Loucy (cell line): Measurements from ENCODE around the gene LIN52.

Experiments used
- EZH2phosphoT487 ChIP-seq: fragments of 200-600 bp; IDR thresholded peaks from 2 replicates; pipeline ENCODE4 v1.6.1; 2018; ENCODE audit warnings: antibody characterized with exemption, mild to moderate bottlenecking, moderate library complexity, borderline replicate concordance
- TF ChIP-seq, protein P1 (sequence below): fragments of 200-600 bp; sonication (generic); conservative IDR thresholded peaks from 2 replicates; pipeline ENCODE4 v1.5.1; 2014; ENCODE audit warnings: mild to moderate bottlenecking, antibody characterized with exemption, low read length

DNA sequence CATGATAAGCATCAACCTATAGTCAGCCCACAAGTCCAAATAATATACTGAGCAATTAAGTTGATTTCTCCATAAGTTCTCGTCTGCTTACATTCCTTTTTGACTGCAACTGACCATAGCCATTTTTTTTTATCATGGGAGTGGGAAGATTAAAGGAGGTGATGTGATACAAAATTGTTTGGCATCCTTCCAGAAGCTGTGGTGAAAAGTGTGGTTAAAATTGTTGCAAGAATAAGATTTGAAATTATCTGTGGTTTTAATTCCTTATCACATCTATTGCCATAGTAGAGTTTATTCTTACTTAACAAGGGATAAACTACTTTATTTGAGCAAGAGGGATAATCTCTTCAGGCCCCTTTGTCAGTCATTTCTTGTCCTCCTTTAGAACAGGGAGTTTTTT is 50.7 kb downstream of the LIN52 start:
- no peak for TF ChIP-seq EZH2phosphoT487
- TF ChIP-seq, protein P1, sequence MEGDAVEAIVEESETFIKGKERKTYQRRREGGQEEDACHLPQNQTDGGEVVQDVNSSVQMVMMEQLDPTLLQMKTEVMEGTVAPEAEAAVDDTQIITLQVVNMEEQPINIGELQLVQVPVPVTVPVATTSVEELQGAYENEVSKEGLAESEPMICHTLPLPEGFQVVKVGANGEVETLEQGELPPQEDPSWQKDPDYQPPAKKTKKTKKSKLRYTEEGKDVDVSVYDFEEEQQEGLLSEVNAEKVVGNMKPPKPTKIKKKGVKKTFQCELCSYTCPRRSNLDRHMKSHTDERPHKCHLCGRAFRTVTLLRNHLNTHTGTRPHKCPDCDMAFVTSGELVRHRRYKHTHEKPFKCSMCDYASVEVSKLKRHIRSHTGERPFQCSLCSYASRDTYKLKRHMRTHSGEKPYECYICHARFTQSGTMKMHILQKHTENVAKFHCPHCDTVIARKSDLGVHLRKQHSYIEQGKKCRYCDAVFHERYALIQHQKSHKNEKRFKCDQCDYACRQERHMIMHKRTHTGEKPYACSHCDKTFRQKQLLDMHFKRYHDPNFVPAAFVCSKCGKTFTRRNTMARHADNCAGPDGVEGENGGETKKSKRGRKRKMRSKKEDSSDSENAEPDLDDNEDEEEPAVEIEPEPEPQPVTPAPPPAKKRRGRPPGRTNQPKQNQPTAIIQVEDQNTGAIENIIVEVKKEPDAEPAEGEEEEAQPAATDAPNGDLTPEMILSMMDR, result no peak
